Vagina (tissue), 2 donors: Measurements from ENCODE around the gene F2R.

Experiments
- CTCF ChIP-seq, 3 experiments: fragments of 450-650 bp in 2 of 3; fragments of 200-600 bp in 1 of 3; sonication (generic) in 1 of 3; IDR thresholded peaks; one replicate each; pipeline ENCODE4 v1.5.1; 2017 to 2019; ENCODE audit warnings: antibody characterized with exemption in 3 of 3, mild to moderate bottlenecking in 2 of 3, moderate library complexity in 2 of 3
- POLR2A ChIP-seq, 2 donors: fragments of 450-650 bp; IDR thresholded peaks; one replicate each; pipeline ENCODE4 v1.6.1; 2017; ENCODE audit warnings: antibody characterized with exemption in 2 of 2, mild to moderate bottlenecking in 2 of 2, moderate library complexity in 2 of 2
- POLR2AphosphoS5 ChIP-seq, 2 donors: sonication (generic); formaldehyde crosslinking; IDR thresholded peaks; one replicate each; pipeline ENCODE4 v1.9.0; 2017; ENCODE audit warnings: antibody characterized with exemption in 2 of 2, mild to moderate bottlenecking in 2 of 2, low read depth in 1 of 2; ENCODE audit not compliant: insufficient read depth in 1 of 2

- TF ChIP-seq CTCF (IDR thresholded peaks at IDR 0.05) (no peak), POLR2A (IDR thresholded peaks at IDR 0.05) (no peak), POLR2AphosphoS5 (IDR thresholded peaks at IDR 0.05; ENCODE audit: insufficient read depth in 1 of 2, low read depth in 1 of 2) (no peak)
Measured at GRCh38 chr5:76723266-76723665, 7.3 kb downstream of the F2R start.
